Panc1 (cell line): ENCODE measurements around the gene ZNF592. TPM values are rescaled to one million over a fixed set of nuclear protein-coding genes. Genes with fewer than 3 reads are reported as not detected.

Experiments
- ATAC-seq: fragments of 200-7000 bp; cut with Tn5 transposase; 2 replicates; pipeline ENCODE4 v1.9.1; 2020; ENCODE audit warnings: mild to moderate bottlenecking, moderate library complexity
- BruUV-seq: library from RNA; stranded (reverse); fragments of 400-500 nt; replicated peaks from 2 replicates; lab custom pipeline; 2021; lab: Mats Ljungman, UMichigan
- CTCF ChIA-PET: fragments of 300-600 bp; sonication (Branson Sonifier 250); formaldehyde crosslinking; loops from one replicate; lab custom pipeline; 2022; ENCODE audit warnings: antibody characterized with exemption; lab: Charles Lee
- POLR2A ChIA-PET: fragments of 300-600 bp; sonication (Branson Sonifier 250); formaldehyde crosslinking; loops from one replicate; lab custom pipeline; 2022; ENCODE audit warnings: antibody characterized with exemption; lab: Charles Lee
- DNase-seq: peaks from one replicate; pipeline ENCODE4 v3.0.0-alpha.2; 2010; ENCODE audit warnings: low read depth, low spot score
- H3K27ac ChIP-seq: 2 replicates; pipeline ENCODE4 v1.5.1; 2011; ENCODE audit warnings: mild to moderate bottlenecking, low read length, inconsistent platforms
- H3K27me3 ChIP-seq: fragments of 200-500 bp; sonication (Bioruptor generic); 2 replicates; pipeline ENCODE4 v1.6.0; 2014; ENCODE audit warnings: low read length, inconsistent platforms; ENCODE audit not compliant: control insufficient read depth, insufficient read depth
- H3K36me3 ChIP-seq: fragments of 200-500 bp; sonication (Bioruptor generic); 2 replicates; pipeline ENCODE4 v1.5.1; 2014; ENCODE audit warnings: inconsistent platforms, mild to moderate bottlenecking, low read length, moderate library complexity; ENCODE audit not compliant: control insufficient read depth, insufficient read depth
- H3K4me1 ChIP-seq: 2 replicates; pipeline ENCODE4 v1.5.1; 2011; ENCODE audit warnings: inconsistent platforms, mild to moderate bottlenecking, low read length, moderate library complexity; ENCODE audit not compliant: control insufficient read depth, insufficient read depth
- H3K4me3 ChIP-seq, 2 experiments: 2 replicates each; pipeline ENCODE4 v1.5.1; 2011 to 2012; ENCODE audit warnings: low read depth in 2 of 2, low read length in 2 of 2, mild to moderate bottlenecking in 2 of 2, inconsistent platforms in 1 of 2, moderate library complexity in 1 of 2
- H3K9me3 ChIP-seq: fragments of 200-500 bp; sonication (Bioruptor generic); 2 replicates; pipeline ENCODE4 v1.5.1; 2014; ENCODE audit warnings: low read depth, mild to moderate bottlenecking, inconsistent platforms, low read length, moderate library complexity; ENCODE audit not compliant: control insufficient read depth, insufficient read depth
- CTCF ChIP-seq: fragments of 450-650 bp; IDR thresholded peaks from 2 replicates; pipeline ENCODE4 v1.5.1; 2017; ENCODE audit warnings: mild to moderate bottlenecking
- POLR2AphosphoS5 ChIP-seq: IDR thresholded peaks from 2 replicates; pipeline ENCODE4 v1.6.1; 2012; ENCODE audit warnings: mild to moderate bottlenecking, low read depth, low read length, moderate library complexity
- REST ChIP-seq, 2 experiments: IDR thresholded peaks; 2 replicates each; pipeline ENCODE4 v1.6.1; 2011 to 2012; ENCODE audit warnings: low read depth in 2 of 2, control low read depth in 1 of 2, low read length in 1 of 2, mild to moderate bottlenecking in 1 of 2, moderate library complexity in 1 of 2; ENCODE audit not compliant: insufficient read depth in 1 of 2
- SIN3A ChIP-seq: IDR thresholded peaks from 2 replicates; pipeline ENCODE4 v1.6.1; 2012; ENCODE audit warnings: low read depth, mild to moderate bottlenecking, low read length, moderate library complexity, borderline replicate concordance; ENCODE audit not compliant: insufficient read depth
- TCF7L2 ChIP-seq: IDR thresholded peaks from 2 replicates; pipeline ENCODE4 v1.6.1; 2011; ENCODE audit warnings: mild to moderate bottlenecking, low read depth, low read length, inconsistent platforms
- in situ Hi-C: cut with HindIII; loops from 2 replicates; pipeline ENCODE4 v1.10.0; 2016; ENCODE audit warnings: low sequenced_read_pairs, low pct_unique_long_range_greater_than_20kb
- intact Hi-C: fragments of 100-400 bp; cut with micrococcal nuclease; formaldehyde crosslinking; loops from one replicate; pipeline ENCODE4 v1.10.0; 2022; ENCODE audit not compliant: unreplicated experiment
- total RNA-seq: library from RNA; stranded (reverse); gene quantifications from one replicate; pipeline ENCODE4 v1.2.1, GENCODE V29; 2021; ENCODE audit not compliant: unreplicated experiment

The ZNF592 gene
- total RNA-seq, 1 experiment from 2014 or later, result 34.2 TPM

GRCh38 chr15:84852212-84852611 lies 103.8 kb downstream of the ZNF592 start:
- BruUV-seq, result no TSS peak
- no peak for ATAC-seq
- DNase-seq, result no peak
- ChIA-PET CTCF (no interaction called here), POLR2A (no interaction called here)
- no peaks in the 10 kb centered on the region for H3K27me3 ChIP-seq
- H3K9me3 ChIP-seq, result peaks cover 8% of the 10 kb centered on the region
- intact Hi-C loops (no loop called here), in situ Hi-C loops (no loop called here)
- H3K4me3 ChIP-seq, result no peak overlapping the region
- H3K27ac ChIP-seq, result no peak overlapping the region
- no peaks in the 10 kb centered on the region for H3K36me3 ChIP-seq
- no peaks in the 10 kb centered on the region for H3K4me1 ChIP-seq
- no peak for TF ChIP-seq SIN3A
- TF ChIP-seq POLR2AphosphoS5, result no peak
- no peak for TF ChIP-seq CTCF
- TF ChIP-seq REST (IDR thresholded peaks at IDR 0.05; ENCODE audit: insufficient read depth in 1 of 2, low read depth in 2 of 2, low read length in 1 of 2), result no peak
- no peak for TF ChIP-seq TCF7L2

GRCh38 chr15:84855136-84855535 lies 106.7 kb downstream of the ZNF592 start:
- POLR2A ChIA-PET, result no interaction called here
- no peak for TF ChIP-seq REST (IDR thresholded peaks at IDR 0.05; ENCODE audit: insufficient read depth in 1 of 2, low read depth in 2 of 2, low read length in 1 of 2)
- no peak for TF ChIP-seq CTCF
- no peak for TF ChIP-seq TCF7L2
- no peak for TF ChIP-seq POLR2AphosphoS5
- TF ChIP-seq SIN3A, result no peak
- no peak for ATAC-seq
- no TSS peak for BruUV-seq
- no peak for DNase-seq
- no peak overlapping the region for H3K27ac ChIP-seq
- no peaks in the 10 kb centered on the region for H3K27me3 ChIP-seq
- no peaks in the 10 kb centered on the region for H3K4me1 ChIP-seq
- in situ Hi-C loops, result no loop called here
- H3K4me3 ChIP-seq, result no peak overlapping the region
- H3K36me3 ChIP-seq, result no peaks in the 10 kb centered on the region
- H3K9me3 ChIP-seq, result no peaks in the 10 kb centered on the region
- CTCF ChIA-PET, result no interaction called here
- intact Hi-C loops, result no loop called here
